SK-N-SH (cell line): ENCODE data around the gene ZNF587B. TPM values are rescaled to one million over a fixed set of nuclear protein-coding genes. Genes with fewer than 3 reads are reported as not detected.
"Not testable (repeated sequence)": the region's sequence is repeated elsewhere in the genome, so short reads cannot be mapped to it uniquely, and the experiment has no call there.

Experiments used
- CTCF ChIA-PET: fragments of 300-600, 350-600 bp; formaldehyde crosslinking; extraction: SDS; loops from one replicate; lab custom pipeline; 2021; lab: Yijun Ruan, JAX
- POLR2A ChIA-PET: fragments of 350-600 bp; sonication (Branson Sonifier 250); formaldehyde crosslinking; extraction: SDS; loops from one replicate; lab custom pipeline; 2020; ENCODE audit warnings: antibody characterized with exemption, inconsistent platforms; lab: Yijun Ruan, JAX
- DNase-seq: peaks from one replicate; pipeline ENCODE4 v3.0.0; 2012
- H2AFZ ChIP-seq: fragments of 200-600 bp; sonication (generic); 2 replicates; pipeline ENCODE4 v1.8.1; 2016; ENCODE audit warnings: antibody characterized with exemption, mild to moderate bottlenecking, low read depth
- H3F3A ChIP-seq: fragments of 200-600 bp; sonication (generic); replicated peaks from 2 replicates; pipeline ENCODE3; 2016; ENCODE audit warnings: antibody characterized with exemption, mild to moderate bottlenecking; ENCODE audit not compliant: insufficient read depth
- H3K27ac ChIP-seq, 2 experiments: fragments of 200-500 bp in 1 of 2; fragments of 200-600 bp in 1 of 2; sonication (Bioruptor generic) in 1 of 2; sonication (generic), shearing (Covaris generic) in 1 of 2; 2 replicates each; pipeline versions ENCODE4 v1.5.1 to v1.6.1; 2014 to 2016; ENCODE audit warnings: low read depth in 2 of 2, inconsistent platforms in 1 of 2, low read length in 1 of 2, mild to moderate bottlenecking in 1 of 2, mixed read lengths in 1 of 2
- H3K27me3 ChIP-seq: fragments of 200-600 bp; sonication (generic), shearing (Covaris generic); 2 replicates; pipeline ENCODE4 v1.6.1; 2016; ENCODE audit warnings: mixed run types; ENCODE audit not compliant: insufficient read depth
- H3K36me3 ChIP-seq, 2 experiments: fragments of 200-500 bp in 1 of 2; fragments of 200-600 bp in 1 of 2; sonication (Bioruptor generic) in 1 of 2; sonication (generic) in 1 of 2; replicated peaks in 1 of 2; 2 replicates each; pipeline versions ENCODE3 to v1.5.1; 2014 to 2016; ENCODE audit warnings: low read length in 1 of 2, mild to moderate bottlenecking in 1 of 2; ENCODE audit not compliant: insufficient read depth in 2 of 2, control insufficient read depth in 1 of 2
- H3K4me1 ChIP-seq, 2 experiments: fragments of 200-500 bp in 1 of 2; fragments of 200-600 bp in 1 of 2; sonication (Bioruptor generic) in 1 of 2; sonication (generic), shearing (Covaris generic) in 1 of 2; 2 replicates each; pipeline versions ENCODE4 v1.5.1 to v1.6.1; 2014 to 2016; ENCODE audit warnings: low read depth in 1 of 2, low read length in 1 of 2, mixed run types in 1 of 2; ENCODE audit not compliant: insufficient read depth in 2 of 2, control insufficient read depth in 1 of 2
- H3K4me2 ChIP-seq: fragments of 200-600 bp; sonication (generic), shearing (Covaris generic); 2 replicates; pipeline ENCODE4 v1.6.1; 2017; ENCODE audit warnings: mixed run types
- H3K4me3 ChIP-seq, 2 experiments: fragments of 200-500 bp in 1 of 2; fragments of 200-600 bp in 1 of 2; sonication (Bioruptor generic) in 1 of 2; sonication (generic), shearing (Covaris generic) in 1 of 2; 2 replicates each; pipeline versions ENCODE4 v1.5.1 to v1.8.1; 2014 to 2016; ENCODE audit warnings: low read depth in 2 of 2, inconsistent platforms in 1 of 2, low read length in 1 of 2, mild to moderate bottlenecking in 1 of 2, mixed read lengths in 1 of 2, moderate library complexity in 1 of 2
- H3K79me2 ChIP-seq: fragments of 200-600 bp; sonication (generic); 2 replicates; pipeline ENCODE4 v1.8.1; 2017; ENCODE audit warnings: mild to moderate bottlenecking; ENCODE audit not compliant: insufficient read depth
- H3K9ac ChIP-seq: fragments of 200-600 bp; sonication (generic); 2 replicates; pipeline ENCODE4 v1.6.1; 2017; ENCODE audit warnings: mixed run types
- H3K9me2 ChIP-seq: fragments of 200-600 bp; sonication (generic); 2 replicates; pipeline ENCODE4 v1.6.1; 2017; ENCODE audit warnings: mixed run types
- H3K9me3 ChIP-seq: fragments of 200-600 bp; sonication (generic); 2 replicates; pipeline ENCODE4 v1.6.1; 2017; ENCODE audit warnings: mixed run types, mild to moderate bottlenecking, moderate library complexity
- H4K20me1 ChIP-seq: fragments of 200-600 bp; sonication (generic); 2 replicates; pipeline ENCODE4 v1.6.1; 2017; ENCODE audit warnings: mild to moderate bottlenecking, mixed run types; ENCODE audit not compliant: insufficient read depth
- CTCF ChIP-seq: fragments of 200-600 bp; sonication (generic); IDR thresholded peaks from 2 replicates; pipeline ENCODE4 v1.6.1; 2017; ENCODE audit warnings: antibody characterized with exemption, mild to moderate bottlenecking, moderate library complexity
- FOXJ3 ChIP-seq: sonication (generic); formaldehyde crosslinking; IDR thresholded peaks from 2 replicates; pipeline ENCODE4 v1.5.1; 2020; ENCODE audit warnings: mild to moderate bottlenecking, missing genetic modification reagents
- FOXM1 ChIP-seq: IDR thresholded peaks from 2 replicates; pipeline ENCODE4 v1.4.0; 2012; ENCODE audit warnings: low read depth, mild to moderate bottlenecking
- MXI1 ChIP-seq: IDR thresholded peaks from 2 replicates; pipeline ENCODE4 v1.6.1; 2012; ENCODE audit warnings: mild to moderate bottlenecking, low read depth, low read length, improper control_type of control experiment
- NFIC ChIP-seq: IDR thresholded peaks from 2 replicates; pipeline ENCODE4 v1.4.0; 2012; ENCODE audit warnings: borderline replicate concordance
- PBX3 ChIP-seq: IDR thresholded peaks from 2 replicates; pipeline ENCODE4; 2012
- SMC3 ChIP-seq: IDR thresholded peaks from 2 replicates; pipeline ENCODE4 v1.6.1; 2012; ENCODE audit warnings: low read depth, low read length, improper control_type of control experiment
- TEAD4 ChIP-seq: IDR thresholded peaks from 2 replicates; pipeline ENCODE4 v1.4.0; 2012; ENCODE audit warnings: mild to moderate bottlenecking, borderline replicate concordance; ENCODE audit not compliant: insufficient read depth
- USF2 ChIP-seq: fragments of 150-350 bp; IDR thresholded peaks from 2 replicates; pipeline ENCODE4 v1.6.1; 2017; ENCODE audit warnings: antibody characterized with exemption, low read length, low read depth, borderline replicate concordance
- YY1 ChIP-seq: IDR thresholded peaks from 2 replicates; pipeline ENCODE4 v1.4.0; 2012; ENCODE audit warnings: low read depth, mild to moderate bottlenecking
- WGBS: methylation state at CpG from one replicate; pipeline ENCODE4 v1.1.6; 2017; ENCODE audit warnings: low lambda C conversion rate; 5-methylcytosine and 5-hydroxymethylcytosine counted together
- polyA plus RNA-seq, 3 experiments: library from polyadenylated mRNA; depleted of rRNA; stranded (reverse); fragments of >200 nt; gene quantifications; 2 replicates each; pipeline ENCODE4 v1.2.3, GENCODE V29; 2012

Gene ZNF587B
- polyA plus RNA-seq, 1 of the 3 experiments (the other 2 are of a cell fraction): 2.4 TPM

GRCh38 chr19:57789288-57789687, 40.8 kb upstream of the ZNF587B start (continued):
- no peak for TF ChIP-seq MXI1
- no peak for TF ChIP-seq CTCF
- TF ChIP-seq FOXM1: no peak
- no peak for TF ChIP-seq PBX3
- TF ChIP-seq FOXJ3 (CRISPR knock-in tag): no peak
- no peak for TF ChIP-seq SMC3
- no peak for TF ChIP-seq TEAD4

GRCh38 chr19:57796580-57796979, 33.5 kb upstream of the ZNF587B start:
- H3K4me1 ChIP-seq, H3K27ac ChIP-seq, POLR2A ChIA-PET, H2AFZ ChIP-seq, H3K79me2 ChIP-seq, H3K9me2 ChIP-seq, H3K4me2 ChIP-seq, CTCF ChIA-PET, H3K9ac ChIP-seq, H3F3A ChIP-seq, H3K4me3 ChIP-seq, H4K20me1 ChIP-seq, H3K27me3 ChIP-seq, DNase-seq, H3K9me3 ChIP-seq: not testable (repeated sequence)
- 100% methylated on average over 1 of the region's 1 CpG for WGBS
- H3K36me3 ChIP-seq: peaks cover 14 to 15% of the 10 kb centered on the region in 2 experiments

GRCh38 chr19:57800696-57801095, 29.4 kb upstream of the ZNF587B start:
- DNase-seq: no peak
- 94% methylated on average over 5 of the region's 5 CpGs for WGBS
- no peak for TF ChIP-seq USF2
- no peak for TF ChIP-seq NFIC
- no peak for TF ChIP-seq FOXM1
- TF ChIP-seq YY1: no peak
- Histone ChIP-seq H4K20me1 (no peaks in the 10 kb centered on the region), H3K9me2 (no peaks in the 10 kb centered on the region), H3K27ac (no peak overlapping the region), H3K4me1 (no peaks in the 10 kb centered on the region; a peak in 1 of 4 replicates), H3K9ac (no peak overlapping the region), H3K9me3 (no peaks in the 10 kb centered on the region), H3K4me3 (no peak overlapping the region), H2AFZ (no peak overlapping the region), H3K4me2 (no peak overlapping the region), H3K79me2 (no peaks in the 10 kb centered on the region), H3K27me3 (no peaks in the 10 kb centered on the region), H3K36me3 (peaks cover 3 to 11% of the 10 kb centered on the region in 2 experiments), H3F3A (peaks cover 6% of the 10 kb centered on the region)
- ChIA-PET CTCF (no interaction called here), POLR2A (no interaction called here)
